ENCODE data around the gene CDK11B.

DNA sequence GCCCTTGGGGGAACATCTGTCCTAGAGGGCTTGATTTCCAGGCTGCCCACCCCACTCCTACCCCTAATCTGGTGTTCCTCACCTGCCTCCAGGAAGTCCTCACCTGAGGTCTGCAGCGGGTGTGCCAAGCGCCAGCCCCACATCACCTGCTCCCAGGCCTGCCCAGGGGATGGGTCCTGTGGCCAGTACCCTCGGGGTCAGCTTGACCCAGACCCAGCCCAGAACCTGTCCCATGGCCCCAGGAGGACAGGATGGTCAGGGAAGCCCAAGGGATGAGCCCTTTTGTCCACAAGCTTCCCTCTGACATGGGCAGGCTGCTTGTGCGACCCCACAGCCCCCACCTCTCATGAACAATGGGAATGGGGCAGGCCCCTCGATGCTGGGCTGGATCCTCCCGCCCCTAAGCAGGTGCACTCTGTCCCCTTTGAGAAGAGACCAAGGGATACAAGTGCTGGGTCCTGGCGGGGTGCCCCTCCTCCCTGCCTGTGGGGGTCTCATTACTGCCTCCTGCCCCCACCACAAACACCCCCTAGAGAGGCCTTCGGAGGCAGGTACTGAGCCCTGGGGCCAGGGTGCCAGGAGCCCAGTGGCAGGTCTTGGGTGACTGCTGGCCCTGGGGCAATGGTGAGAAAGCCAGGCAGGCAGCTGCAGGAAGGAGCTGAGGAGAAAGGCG, 40.3 kb downstream of the CDK11B start:
- TF ChIP-seq, protein P1, sequence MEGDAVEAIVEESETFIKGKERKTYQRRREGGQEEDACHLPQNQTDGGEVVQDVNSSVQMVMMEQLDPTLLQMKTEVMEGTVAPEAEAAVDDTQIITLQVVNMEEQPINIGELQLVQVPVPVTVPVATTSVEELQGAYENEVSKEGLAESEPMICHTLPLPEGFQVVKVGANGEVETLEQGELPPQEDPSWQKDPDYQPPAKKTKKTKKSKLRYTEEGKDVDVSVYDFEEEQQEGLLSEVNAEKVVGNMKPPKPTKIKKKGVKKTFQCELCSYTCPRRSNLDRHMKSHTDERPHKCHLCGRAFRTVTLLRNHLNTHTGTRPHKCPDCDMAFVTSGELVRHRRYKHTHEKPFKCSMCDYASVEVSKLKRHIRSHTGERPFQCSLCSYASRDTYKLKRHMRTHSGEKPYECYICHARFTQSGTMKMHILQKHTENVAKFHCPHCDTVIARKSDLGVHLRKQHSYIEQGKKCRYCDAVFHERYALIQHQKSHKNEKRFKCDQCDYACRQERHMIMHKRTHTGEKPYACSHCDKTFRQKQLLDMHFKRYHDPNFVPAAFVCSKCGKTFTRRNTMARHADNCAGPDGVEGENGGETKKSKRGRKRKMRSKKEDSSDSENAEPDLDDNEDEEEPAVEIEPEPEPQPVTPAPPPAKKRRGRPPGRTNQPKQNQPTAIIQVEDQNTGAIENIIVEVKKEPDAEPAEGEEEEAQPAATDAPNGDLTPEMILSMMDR (IDR thresholded peaks at IDR 0.05) = no peak
- no peak for TF ChIP-seq POLR2A (IDR thresholded peaks at IDR 0.05)
